Neural cell (in vitro differentiated cells): ENCODE measurements around the gene SPRYD3. TPM values are rescaled to one million over a fixed set of nuclear protein-coding genes. Genes with fewer than 3 reads are reported as not detected.

Source experiments
- H2AFZ ChIP-seq: fragments of 200-600, 300-800 bp; sonication (generic), shearing (Covaris generic); 2 replicates; pipeline ENCODE4 v1.6.0; 2014; ENCODE audit warnings: low read depth, mild to moderate bottlenecking, antibody characterized with exemption, low read length, moderate library complexity
- H3F3A ChIP-seq: fragments of 200-600 bp; shearing (Covaris generic); 2 replicates; pipeline ENCODE4 v1.6.1; 2016; ENCODE audit warnings: mild to moderate bottlenecking, moderate library complexity, mixed read lengths, antibody characterized with exemption, low read length; ENCODE audit not compliant: insufficient read depth, poor library complexity, severe bottlenecking
- H3K27ac ChIP-seq: fragments of 200-600, 300-800 bp; sonication (generic), shearing (Covaris generic); 2 replicates; pipeline ENCODE4 v1.5.1; 2014; ENCODE audit warnings: mild to moderate bottlenecking, low read length, moderate library complexity
- H3K27me3 ChIP-seq: fragments of 300-800, 200-600 bp; sonication (generic), shearing (Covaris generic); 2 replicates; pipeline ENCODE4 v1.6.0; 2014; ENCODE audit warnings: mild to moderate bottlenecking, low read depth, low read length, moderate library complexity; ENCODE audit not compliant: insufficient read depth
- H3K36me3 ChIP-seq: fragments of 300-800, 200-600 bp; sonication (generic), shearing (Covaris generic); 2 replicates; pipeline ENCODE4 v1.5.1; 2014; ENCODE audit warnings: mild to moderate bottlenecking, antibody characterized with exemption, low read length, moderate library complexity; ENCODE audit not compliant: insufficient read depth
- H3K4me2 ChIP-seq: fragments of 300-800, 200-600 bp; sonication (generic), shearing (Covaris generic); 2 replicates; pipeline ENCODE4 v1.6.0; 2014; ENCODE audit warnings: mild to moderate bottlenecking, low read length
- H3K4me3 ChIP-seq: fragments of 300-800, 200-600 bp; sonication (generic), shearing (Covaris generic); 2 replicates; pipeline ENCODE4 v1.5.1; 2014; ENCODE audit warnings: mild to moderate bottlenecking, low read length, moderate library complexity
- H3K79me2 ChIP-seq: fragments of 200-600 bp; shearing (Covaris generic); replicated peaks from 2 replicates; pipeline ENCODE4 v1.6.0; 2014; ENCODE audit warnings: mild to moderate bottlenecking, low read length, moderate library complexity; ENCODE audit not compliant: insufficient read depth
- H3K9ac ChIP-seq: fragments of 300-800, 200-600 bp; sonication (generic), shearing (Covaris generic); 2 replicates; pipeline ENCODE4 v1.6.1; 2016; ENCODE audit warnings: mild to moderate bottlenecking, low read length, mixed read lengths
- H3K9me2 ChIP-seq: fragments of 200-600 bp; shearing (Covaris generic); 2 replicates; pipeline ENCODE4 v1.6.1; 2016; ENCODE audit warnings: mild to moderate bottlenecking, low read length, mixed read lengths; ENCODE audit not compliant: insufficient read depth
- H3K9me3 ChIP-seq: fragments of 200-600, 300-800 bp; sonication (generic), shearing (Covaris generic); 2 replicates; pipeline ENCODE4 v1.6.1; 2016; ENCODE audit warnings: mild to moderate bottlenecking, mixed run types, low read length, moderate library complexity, mixed read lengths
- H4K20me1 ChIP-seq: fragments of 200-600 bp; shearing (Covaris generic); 2 replicates; pipeline ENCODE4 v1.6.1; 2016; ENCODE audit warnings: mild to moderate bottlenecking, mixed run types; ENCODE audit not compliant: insufficient read depth
- CTCF ChIP-seq: fragments of 450-650 bp; IDR thresholded peaks from 2 replicates; pipeline ENCODE4 v1.5.1; 2014; ENCODE audit warnings: antibody characterized with exemption, mild to moderate bottlenecking, moderate library complexity; ENCODE audit not compliant: poor library complexity, severe bottlenecking
- EP300 ChIP-seq: fragments of 450-650 bp; conservative IDR thresholded peaks from 2 replicates; pipeline ENCODE4 v1.6.1; 2014; ENCODE audit warnings: antibody characterized with exemption, mild to moderate bottlenecking, moderate library complexity; ENCODE audit not compliant: poor library complexity, severe bottlenecking
- EZH2 ChIP-seq: fragments of 200-600, 300-800 bp; shearing (Covaris generic), sonication (generic); IDR thresholded peaks from 2 replicates; pipeline ENCODE4 v1.6.1; 2014; ENCODE audit warnings: antibody characterized with exemption, low read length, borderline replicate concordance, mild to moderate bottlenecking; ENCODE audit not compliant: insufficient read depth, poor library complexity, severe bottlenecking
- MXI1 ChIP-seq: fragments of 450-650 bp; conservative IDR thresholded peaks from 2 replicates; pipeline ENCODE4 v1.6.1; 2014; ENCODE audit warnings: antibody characterized with exemption, mild to moderate bottlenecking; ENCODE audit not compliant: poor library complexity, severe bottlenecking
- POLR2AphosphoS5 ChIP-seq: IDR thresholded peaks from 2 replicates; pipeline ENCODE4 v1.6.1; 2012
- RAD21 ChIP-seq: fragments of 450-650 bp; conservative IDR thresholded peaks from 2 replicates; pipeline ENCODE4 v1.6.1; 2014; ENCODE audit warnings: antibody characterized with exemption, mild to moderate bottlenecking, moderate library complexity
- REST ChIP-seq: IDR thresholded peaks from 2 replicates; pipeline ENCODE4 v1.6.1; 2012; ENCODE audit warnings: borderline replicate concordance
- SMC3 ChIP-seq: fragments of 450-650 bp; conservative IDR thresholded peaks from 2 replicates; pipeline ENCODE4 v1.6.1; 2014; ENCODE audit warnings: antibody characterized with exemption, mild to moderate bottlenecking, moderate library complexity; ENCODE audit not compliant: poor library complexity
- TAF1 ChIP-seq: IDR thresholded peaks from 2 replicates; pipeline ENCODE4 v1.6.1; 2012; ENCODE audit warnings: low read depth
- polyA plus RNA-seq: library from polyadenylated mRNA; depleted of rRNA; stranded (reverse); fragments of >200 nt; gene quantifications from 2 replicates; pipeline ENCODE4 v1.2.3, GENCODE V29; 2014

SPRYD3 gene
- polyA plus RNA-seq, 1 donor from 2014 or later = 20.8 TPM

GRCh38 chr12:53067993-53068770, 11.0 kb downstream of the SPRYD3 start:
- peaks cover 4% of the 10 kb centered on the region for H3K36me3 ChIP-seq

GRCh38 chr12:53067074-53067992, 11.9 kb downstream of the SPRYD3 start:
- Histone ChIP-seq H3F3A (no peaks in the 10 kb centered on the region), H3K36me3 (peaks cover 4% of the 10 kb centered on the region), H3K27ac (no peak overlapping the region), H3K4me2 (no peak overlapping the region), H3K9me2 (no peaks in the 10 kb centered on the region), H3K9me3 (no peaks in the 10 kb centered on the region), H3K4me3 (no peak overlapping the region), H4K20me1 (no peaks in the 10 kb centered on the region), H3K79me2 (no peaks in the 10 kb centered on the region), H3K9ac (no peak overlapping the region), H3K27me3 (no peaks in the 10 kb centered on the region), H2AFZ (no peak overlapping the region)
- TF ChIP-seq REST (no peak), CTCF (no peak), SMC3 (no peak), TAF1 (no peak), RAD21 (no peak), EZH2 (no peak), EP300 (no peak), MXI1 (no peak), POLR2AphosphoS5 (no peak)

More at GRCh38 chr12:53067993-53068770, 11.0 kb downstream of the SPRYD3 start:
- H3K9ac ChIP-seq = no peak overlapping the region
- H3K9me3 ChIP-seq = no peaks in the 10 kb centered on the region
- H3K4me3 ChIP-seq = no peak overlapping the region
- no peaks in the 10 kb centered on the region for H3K9me2 ChIP-seq
- no peaks in the 10 kb centered on the region for H3K27me3 ChIP-seq
- no peak overlapping the region for H3K27ac ChIP-seq
- no peak overlapping the region for H2AFZ ChIP-seq
- no peak overlapping the region for H3K4me2 ChIP-seq
- TF ChIP-seq POLR2AphosphoS5 (no peak), CTCF (no peak)
- H4K20me1 ChIP-seq = no peaks in the 10 kb centered on the region
- no peaks in the 10 kb centered on the region for H3F3A ChIP-seq
- no peaks in the 10 kb centered on the region for H3K79me2 ChIP-seq
